Stromal cell of bone marrow (primary cell): ENCODE results near the gene NPPB.

ENCODE experiments used
- DNase-seq: peaks from one replicate; pipeline ENCODE4 v3.0.0-alpha.2; 2012; ENCODE audit warnings: low read depth

NPPB gene

GRCh38 chr1:11831945-11832725 is 26.6 kb downstream of the NPPB start:
- no peak for DNase-seq

- DNase-seq, result no peak
These were observed 30.2 kb downstream of the NPPB start for GRCh38 chr1:11828511-11828910.

- DNase-seq, result no peak
These were observed 31.8 kb downstream of the NPPB start for GRCh38 chr1:11826946-11827345.

GRCh38 chr1:11825131-11825530 is 33.6 kb downstream of the NPPB start:
- DNase-seq, result no peak

DNA sequence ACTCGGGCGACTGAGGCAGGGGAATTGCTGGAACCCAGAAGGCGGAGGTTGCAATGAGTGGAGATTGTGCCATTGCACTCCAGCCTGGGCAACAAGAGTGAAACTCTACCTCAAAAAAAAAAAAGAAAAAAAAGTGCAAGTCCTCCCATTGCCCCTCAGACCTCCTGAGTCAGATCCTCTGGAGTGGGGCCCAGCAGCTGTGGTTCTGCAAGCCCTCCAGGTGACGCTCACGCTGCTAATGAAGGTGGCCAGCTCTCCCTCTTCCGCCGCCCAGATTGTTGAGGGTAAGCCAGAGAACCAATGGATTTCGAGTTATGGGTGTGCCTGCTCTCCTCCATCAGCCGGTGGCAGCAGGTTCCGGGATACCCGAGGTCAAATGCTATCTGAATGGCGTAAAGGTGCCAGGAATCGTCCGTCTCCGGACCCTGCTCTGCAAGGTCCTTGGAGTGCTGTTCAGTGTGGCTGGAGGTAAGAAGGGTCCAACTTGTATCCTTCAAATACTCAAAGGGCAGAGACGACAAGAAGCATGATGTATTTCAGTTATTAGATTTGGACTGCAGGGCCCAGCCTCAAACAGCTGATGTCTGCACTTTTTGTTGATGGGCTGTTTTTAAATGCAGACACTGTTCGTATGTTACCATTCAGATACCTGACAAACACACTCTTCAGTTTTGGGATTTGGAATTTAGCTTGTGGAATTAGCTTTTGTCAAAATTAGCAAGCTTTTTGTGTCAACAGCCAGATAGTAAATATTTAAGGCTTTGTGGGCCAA is 35.2 kb downstream of the NPPB start:
- no peak for DNase-seq

DNA sequence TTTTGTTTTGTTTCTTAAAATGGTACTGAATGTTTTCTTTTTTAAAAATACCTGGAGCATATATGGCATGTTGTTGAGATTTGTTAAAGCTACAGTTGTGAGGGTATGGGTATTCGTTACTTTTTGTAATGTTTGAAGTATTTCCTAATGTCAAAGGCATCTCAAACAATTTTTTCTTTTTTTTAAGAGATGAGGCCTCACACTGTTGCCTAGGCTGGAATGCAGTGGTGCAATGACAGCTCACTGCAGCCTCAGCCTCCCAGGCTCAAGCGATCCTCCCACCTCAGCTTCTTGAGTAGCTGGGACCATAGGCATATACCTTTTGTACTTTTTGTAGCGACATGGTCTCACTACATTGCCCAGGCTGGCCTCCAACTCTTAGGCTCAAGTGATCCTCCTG is 36.7 kb downstream of the NPPB start:
- DNase-seq, result no peak

GRCh38 chr1:11817192-11817591 is 41.6 kb downstream of the NPPB start:
- DNase-seq, result no peak

DNA sequence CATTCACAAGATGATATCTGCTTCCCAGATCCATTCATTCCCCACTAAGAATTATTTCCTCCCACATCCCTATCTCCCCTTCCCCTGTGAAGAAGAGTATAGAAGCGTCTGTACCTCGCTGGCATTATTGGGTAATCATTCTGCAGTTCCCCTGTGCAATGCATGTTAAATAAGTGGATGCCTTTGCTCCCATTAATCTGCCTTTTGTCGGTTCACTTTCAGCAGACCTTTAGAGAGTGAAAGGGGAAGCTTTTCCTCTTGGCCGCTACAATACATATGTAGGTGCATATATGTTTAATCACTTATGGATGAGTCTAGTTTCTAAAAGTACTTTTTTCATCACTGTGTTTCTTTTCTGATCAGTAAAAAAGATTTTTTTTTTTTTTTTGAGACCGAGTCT is 45.7 kb downstream of the NPPB start:
- DNase-seq, result no peak
